ENCODE results near the gene ADCY10. TPM values are rescaled to one million over a fixed set of nuclear protein-coding genes. Genes with fewer than 3 reads are reported as not detected.
"Not testable (repeated sequence)": the region's sequence is repeated elsewhere in the genome, so short reads cannot be mapped to it uniquely, and the experiment has no call there.

The ADCY10 gene
- total and polyA plus RNA-seq, 9 of the 15 experiments (the other 6 are each of a cell fraction or from before 2014, with no cell fraction given), result 0.08 to 0.86 (median 0.22) TPM

DNA sequence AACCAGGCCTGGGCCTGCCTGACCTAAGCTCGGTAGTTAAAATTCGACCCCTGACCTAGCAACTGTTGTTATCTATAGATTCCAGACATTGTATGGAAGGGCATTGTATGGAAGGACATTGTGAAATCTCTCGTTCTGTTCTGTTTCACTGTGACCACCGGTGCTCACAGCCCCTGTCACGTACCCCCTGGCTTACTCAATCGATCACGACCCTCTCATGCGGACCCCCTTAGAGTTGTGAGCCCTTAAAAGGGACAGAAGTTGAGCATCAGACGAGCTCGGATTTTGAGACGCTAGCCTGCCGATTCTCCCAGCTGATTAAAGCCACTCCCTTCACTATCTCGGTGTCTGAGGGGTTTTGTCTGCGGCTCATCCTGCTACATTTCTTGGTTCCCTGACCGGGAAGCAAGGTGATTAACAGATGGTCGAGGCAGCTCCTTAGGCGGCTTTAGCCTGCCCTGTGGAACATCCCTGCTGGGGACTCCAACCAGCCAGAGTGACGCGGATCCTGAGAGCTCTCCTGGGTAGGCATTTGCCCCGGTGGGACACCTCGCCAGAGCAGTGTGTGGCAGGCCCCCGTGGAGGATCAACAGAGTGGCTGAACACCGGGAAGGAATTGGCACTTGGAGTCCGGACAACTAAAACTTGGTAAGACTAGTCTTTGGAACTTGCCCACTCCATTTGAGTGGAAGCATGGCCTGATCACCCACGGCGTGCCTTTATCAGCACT lies 50.6 kb downstream of the ADCY10 start (continued):
- TF ChIP-seq, protein P1, sequence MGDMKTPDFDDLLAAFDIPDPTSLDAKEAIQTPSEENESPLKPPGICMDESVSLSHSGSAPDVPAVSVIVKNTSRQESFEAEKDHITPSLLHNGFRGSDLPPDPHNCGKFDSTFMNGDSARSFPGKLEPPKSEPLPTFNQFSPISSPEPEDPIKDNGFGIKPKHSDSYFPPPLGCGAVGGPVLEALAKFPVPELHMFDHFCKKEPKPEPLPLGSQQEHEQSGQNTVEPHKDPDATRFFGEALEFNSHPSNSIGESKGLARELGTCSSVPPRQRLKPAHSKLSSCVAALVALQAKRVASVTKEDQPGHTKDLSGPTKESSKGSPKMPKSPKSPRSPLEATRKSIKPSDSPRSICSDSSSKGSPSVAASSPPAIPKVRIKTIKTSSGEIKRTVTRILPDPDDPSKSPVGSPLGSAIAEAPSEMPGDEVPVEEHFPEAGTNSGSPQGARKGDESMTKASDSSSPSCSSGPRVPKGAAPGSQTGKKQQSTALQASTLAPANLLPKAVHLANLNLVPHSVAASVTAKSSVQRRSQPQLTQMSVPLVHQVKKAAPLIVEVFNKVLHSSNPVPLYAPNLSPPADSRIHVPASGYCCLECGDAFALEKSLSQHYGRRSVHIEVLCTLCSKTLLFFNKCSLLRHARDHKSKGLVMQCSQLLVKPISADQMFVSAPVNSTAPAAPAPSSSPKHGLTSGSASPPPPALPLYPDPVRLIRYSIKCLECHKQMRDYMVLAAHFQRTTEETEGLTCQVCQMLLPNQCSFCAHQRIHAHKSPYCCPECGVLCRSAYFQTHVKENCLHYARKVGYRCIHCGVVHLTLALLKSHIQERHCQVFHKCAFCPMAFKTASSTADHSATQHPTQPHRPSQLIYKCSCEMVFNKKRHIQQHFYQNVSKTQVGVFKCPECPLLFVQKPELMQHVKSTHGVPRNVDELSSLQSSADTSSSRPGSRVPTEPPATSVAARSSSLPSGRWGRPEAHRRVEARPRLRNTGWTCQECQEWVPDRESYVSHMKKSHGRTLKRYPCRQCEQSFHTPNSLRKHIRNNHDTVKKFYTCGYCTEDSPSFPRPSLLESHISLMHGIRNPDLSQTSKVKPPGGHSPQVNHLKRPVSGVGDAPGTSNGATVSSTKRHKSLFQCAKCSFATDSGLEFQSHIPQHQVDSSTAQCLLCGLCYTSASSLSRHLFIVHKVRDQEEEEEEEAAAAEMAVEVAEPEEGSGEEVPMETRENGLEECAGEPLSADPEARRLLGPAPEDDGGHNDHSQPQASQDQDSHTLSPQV (IDR thresholded peaks at IDR 0.05), result peak; percentile 28; the same call in 1 of the 2 replicates
- peak; percentile 60 for TF ChIP-seq MTA1 (IDR thresholded peaks at IDR 0.05; ENCODE audit: borderline replicate concordance)
- peak; percentile 8 for TF ChIP-seq EP300 (IDR thresholded peaks at IDR 0.05; ENCODE audit: low read length)
- 0 out of 2 replicates have a peak, but pooled peaks have one; percentile 56 for TF ChIP-seq ZNF766 (CRISPR knock-in tag; conservative IDR thresholded peaks at IDR 0.05)
- peak; percentile 54 for TF ChIP-seq LEF1 (IDR thresholded peaks at IDR 0.05)
- TF ChIP-seq, protein P2, sequence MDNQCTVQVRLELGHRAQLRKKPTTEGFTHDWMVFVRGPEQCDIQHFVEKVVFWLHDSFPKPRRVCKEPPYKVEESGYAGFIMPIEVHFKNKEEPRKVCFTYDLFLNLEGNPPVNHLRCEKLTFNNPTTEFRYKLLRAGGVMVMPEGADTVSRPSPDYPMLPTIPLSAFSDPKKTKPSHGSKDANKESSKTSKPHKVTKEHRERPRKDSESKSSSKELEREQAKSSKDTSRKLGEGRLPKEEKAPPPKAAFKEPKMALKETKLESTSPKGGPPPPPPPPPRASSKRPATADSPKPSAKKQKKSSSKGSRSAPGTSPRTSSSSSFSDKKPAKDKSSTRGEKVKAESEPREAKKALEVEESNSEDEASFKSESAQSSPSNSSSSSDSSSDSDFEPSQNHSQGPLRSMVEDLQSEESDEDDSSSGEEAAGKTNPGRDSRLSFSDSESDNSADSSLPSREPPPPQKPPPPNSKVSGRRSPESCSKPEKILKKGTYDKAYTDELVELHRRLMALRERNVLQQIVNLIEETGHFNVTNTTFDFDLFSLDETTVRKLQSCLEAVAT (IDR thresholded peaks at IDR 0.05), result peak in 1 of 2 experiments; percentile 49; a peak in 1 of 4 replicates
- TF ChIP-seq, protein P3, sequence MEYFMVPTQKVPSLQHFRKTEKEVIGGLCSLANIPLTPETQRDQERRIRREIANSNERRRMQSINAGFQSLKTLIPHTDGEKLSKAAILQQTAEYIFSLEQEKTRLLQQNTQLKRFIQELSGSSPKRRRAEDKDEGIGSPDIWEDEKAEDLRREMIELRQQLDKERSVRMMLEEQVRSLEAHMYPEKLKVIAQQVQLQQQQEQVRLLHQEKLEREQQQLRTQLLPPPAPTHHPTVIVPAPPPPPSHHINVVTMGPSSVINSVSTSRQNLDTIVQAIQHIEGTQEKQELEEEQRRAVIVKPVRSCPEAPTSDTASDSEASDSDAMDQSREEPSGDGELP (CRISPR knock-in tag; IDR thresholded peaks at IDR 0.05; ENCODE audit: borderline replicate concordance), result peak; percentile 93
- TF ChIP-seq REST (IDR thresholded peaks at IDR 0.05; ENCODE audit: borderline replicate concordance), result not testable (repeated sequence)
- 0 out of 2 replicates have a peak, but pooled peaks have one; percentile 40 for TF ChIP-seq REST (CRISPR knock-in tag; IDR thresholded peaks at IDR 0.05; ENCODE audit: low read depth)
- 0 out of 2 replicates have a peak, but pooled peaks have one; percentile 12 for TF ChIP-seq ZNF175 (CRISPR knock-in tag; IDR thresholded peaks at IDR 0.05; ENCODE audit: low read depth)
- TF ChIP-seq KLF1 (tag; IDR thresholded peaks at IDR 0.05), result peak; percentile 89
- peak; percentile 62 for TF ChIP-seq POLR2G (IDR thresholded peaks at IDR 0.05; ENCODE audit: low read depth, low read length)
